ENCODE data around the gene NCKAP5. TPM values are rescaled to one million over a fixed set of nuclear protein-coding genes. Genes with fewer than 3 reads are reported as not detected.

NCKAP5 gene
- total RNA-seq, 1 experiment from 2014 or later = 3.2 TPM

GRCh38 chr2:133586978-133587377, 18.7 kb upstream of the NCKAP5 start:
- no peaks in the 10 kb centered on the region for H3K79me2 ChIP-seq (ENCODE audit: low read length)
- POLR2A ChIA-PET (ENCODE audit: unreplicated experiment) = no interaction called here
- ATAC-seq = peak; percentile 84
- peak; percentile 86 for DNase-seq
- no peak overlapping the region for H3K4me3 ChIP-seq (ENCODE audit: low read length)
- CTCF ChIA-PET = no interaction called here
- H3F3A ChIP-seq (ENCODE audit: low read length, unreplicated experiment) = no peaks in the 10 kb centered on the region
- peak overlapping the region; percentile 25 for H3K4me2 ChIP-seq (ENCODE audit: low read length)
- intact Hi-C loops (cut with micrococcal nuclease) = no loop called here
- H3K36me3 ChIP-seq (ENCODE audit: low read depth, low read length) = no peaks in the 10 kb centered on the region
- H2AFZ ChIP-seq (ENCODE audit: low read length) = peak overlapping the region; percentile 59
- H3K27ac ChIP-seq (ENCODE audit: low read length) = peak overlapping the region; percentile 58
- no peak overlapping the region for H3K9ac ChIP-seq (ENCODE audit: low read length)
- no peaks in the 10 kb centered on the region for H3K9me3 ChIP-seq (ENCODE audit: low read length)
- H3K9me2 ChIP-seq (replicated peaks; ENCODE audit: low read length) = no peaks in the 10 kb centered on the region
- no TSS peak for BruUV-seq (replicated peaks)
- peaks cover 24% of the 10 kb centered on the region for H3K4me1 ChIP-seq (ENCODE audit: insufficient read depth, low read length)
- H4K20me1 ChIP-seq (ENCODE audit: low read length) = no peaks in the 10 kb centered on the region
- H3K27me3 ChIP-seq (ENCODE audit: low read length) = no peaks in the 10 kb centered on the region
- TF ChIP-seq, protein P1, sequence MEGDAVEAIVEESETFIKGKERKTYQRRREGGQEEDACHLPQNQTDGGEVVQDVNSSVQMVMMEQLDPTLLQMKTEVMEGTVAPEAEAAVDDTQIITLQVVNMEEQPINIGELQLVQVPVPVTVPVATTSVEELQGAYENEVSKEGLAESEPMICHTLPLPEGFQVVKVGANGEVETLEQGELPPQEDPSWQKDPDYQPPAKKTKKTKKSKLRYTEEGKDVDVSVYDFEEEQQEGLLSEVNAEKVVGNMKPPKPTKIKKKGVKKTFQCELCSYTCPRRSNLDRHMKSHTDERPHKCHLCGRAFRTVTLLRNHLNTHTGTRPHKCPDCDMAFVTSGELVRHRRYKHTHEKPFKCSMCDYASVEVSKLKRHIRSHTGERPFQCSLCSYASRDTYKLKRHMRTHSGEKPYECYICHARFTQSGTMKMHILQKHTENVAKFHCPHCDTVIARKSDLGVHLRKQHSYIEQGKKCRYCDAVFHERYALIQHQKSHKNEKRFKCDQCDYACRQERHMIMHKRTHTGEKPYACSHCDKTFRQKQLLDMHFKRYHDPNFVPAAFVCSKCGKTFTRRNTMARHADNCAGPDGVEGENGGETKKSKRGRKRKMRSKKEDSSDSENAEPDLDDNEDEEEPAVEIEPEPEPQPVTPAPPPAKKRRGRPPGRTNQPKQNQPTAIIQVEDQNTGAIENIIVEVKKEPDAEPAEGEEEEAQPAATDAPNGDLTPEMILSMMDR (conservative IDR thresholded peaks at IDR 0.05; ENCODE audit: low read depth, low read length) = no peak
- TF ChIP-seq EZH2 (IDR thresholded peaks at IDR 0.05; ENCODE audit: low read length, unreplicated experiment) (no peak), EZH2phosphoT487 (IDR thresholded peaks at IDR 0.05; ENCODE audit: borderline replicate concordance, low read length) (no peak)

DNA sequence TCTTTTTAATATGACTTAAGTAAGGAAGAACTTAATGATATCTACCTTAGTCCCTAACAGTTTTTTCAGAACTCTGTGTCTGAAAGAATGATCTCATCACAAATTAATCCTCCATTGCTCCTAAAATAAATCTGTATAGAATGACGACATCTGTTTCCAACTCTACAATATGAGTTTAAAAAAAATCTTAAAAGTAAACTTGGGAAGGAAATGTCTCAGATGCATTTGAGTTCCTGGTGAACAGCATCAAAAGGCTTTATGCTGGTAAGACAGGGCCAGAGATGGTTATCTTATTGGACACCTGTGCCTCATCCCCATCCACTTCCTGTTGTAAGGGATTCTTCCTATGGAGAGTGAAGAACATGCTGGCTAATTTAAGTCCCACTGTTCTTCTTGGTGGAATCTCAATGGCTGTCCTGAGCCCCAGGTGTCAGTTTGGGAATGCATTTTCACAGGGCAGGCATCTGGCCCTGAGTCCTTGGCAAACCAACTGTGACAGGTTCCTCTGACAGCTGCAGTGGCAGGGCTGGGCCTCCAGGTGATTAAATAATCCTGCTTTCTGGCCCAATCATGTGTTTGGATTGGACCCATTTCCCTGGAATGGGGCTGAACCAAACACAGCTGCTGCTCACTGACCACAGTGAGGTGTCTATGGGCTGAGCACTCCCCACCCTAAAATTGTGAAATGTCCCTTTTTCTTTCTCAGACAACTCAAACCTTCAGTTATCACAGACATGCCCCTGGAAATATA, 12.9 kb upstream of the NCKAP5 start:
- H3K9ac ChIP-seq (ENCODE audit: low read length) = no peak overlapping the region
- CTCF ChIA-PET = no interaction called here
- DNase-seq (peak; percentile 18), ATAC-seq (no peak)
- H3K36me3 ChIP-seq (ENCODE audit: low read depth, low read length) = no peaks in the 10 kb centered on the region
- peaks cover 7% of the 10 kb centered on the region for H3F3A ChIP-seq (ENCODE audit: low read length, unreplicated experiment)
- no peak overlapping the region for H2AFZ ChIP-seq (ENCODE audit: low read length)
- TF ChIP-seq EZH2phosphoT487 (IDR thresholded peaks at IDR 0.05; ENCODE audit: borderline replicate concordance, low read length) = no peak
- TF ChIP-seq, protein P1 (conservative IDR thresholded peaks at IDR 0.05; ENCODE audit: low read depth, low read length) = no peak
- no peak for TF ChIP-seq EZH2 (IDR thresholded peaks at IDR 0.05; ENCODE audit: low read length, unreplicated experiment)
- POLR2A ChIA-PET (ENCODE audit: unreplicated experiment) = no interaction called here
- H3K9me2 ChIP-seq (replicated peaks; ENCODE audit: low read length) = 0 out of 2 replicates have a peak, but pooled peaks cover 3% of the 10 kb centered on the region
- no peaks in the 10 kb centered on the region for H4K20me1 ChIP-seq (ENCODE audit: low read length)
- no TSS peak for BruUV-seq (replicated peaks)
- no peak overlapping the region for H3K4me3 ChIP-seq (ENCODE audit: low read length)
- peaks cover 46% of the 10 kb centered on the region for H3K4me1 ChIP-seq (ENCODE audit: insufficient read depth, low read length)
- H3K9me3 ChIP-seq (ENCODE audit: low read length) = no peaks in the 10 kb centered on the region
- no peaks in the 10 kb centered on the region for H3K27me3 ChIP-seq (ENCODE audit: low read length)
- no peak overlapping the region for H3K27ac ChIP-seq (ENCODE audit: low read length)
- H3K79me2 ChIP-seq (ENCODE audit: low read length) = no peaks in the 10 kb centered on the region
- H3K4me2 ChIP-seq (ENCODE audit: low read length) = no peak overlapping the region
- intact Hi-C loops (cut with micrococcal nuclease) = no loop called here

GRCh38 chr2:133579274-133579673, 11.0 kb upstream of the NCKAP5 start:
- DNase-seq = peak; percentile 96
- Histone ChIP-seq H3K79me2 (ENCODE audit: low read length) (no peaks in the 10 kb centered on the region), H2AFZ (ENCODE audit: low read length) (no peak overlapping the region), H3K9me2 (replicated peaks; ENCODE audit: low read length) (0 out of 2 replicates have a peak, but pooled peaks cover 3% of the 10 kb centered on the region), H3K4me1 (ENCODE audit: insufficient read depth, low read length) (peaks cover 64% of the 10 kb centered on the region), H3K27ac (ENCODE audit: low read length) (peak overlapping the region; percentile 31), H3K27me3 (ENCODE audit: low read length) (no peaks in the 10 kb centered on the region), H3K9me3 (ENCODE audit: low read length) (no peaks in the 10 kb centered on the region), H3K36me3 (ENCODE audit: low read depth, low read length) (no peaks in the 10 kb centered on the region), H4K20me1 (ENCODE audit: low read length) (no peaks in the 10 kb centered on the region), H3K4me3 (ENCODE audit: low read length) (peak overlapping the region; percentile 37; the same call in 1 of the 2 replicates), H3K4me2 (ENCODE audit: low read length) (peak overlapping the region; percentile 79), H3K9ac (ENCODE audit: low read length) (no peak overlapping the region), H3F3A (ENCODE audit: low read length, unreplicated experiment) (peaks cover 7% of the 10 kb centered on the region)
- ChIA-PET CTCF (no interaction called here), POLR2A (ENCODE audit: unreplicated experiment) (no interaction called here)
- BruUV-seq (replicated peaks) = no TSS peak
- ATAC-seq = peak; percentile 85
- TF ChIP-seq, protein P1 (conservative IDR thresholded peaks at IDR 0.05; ENCODE audit: low read depth, low read length) = no peak
- no peak for TF ChIP-seq EZH2 (IDR thresholded peaks at IDR 0.05; ENCODE audit: low read length, unreplicated experiment)
- TF ChIP-seq EZH2phosphoT487 (IDR thresholded peaks at IDR 0.05; ENCODE audit: borderline replicate concordance, low read length) = no peak
- intact Hi-C loops (cut with micrococcal nuclease) = loop anchor here (1.0 to 2.0 kb wide), 2 partner anchors 11 to 62 kb away; partner anchors contain the start of gene NCKAP5

Measured in PC-3 (cell line).